OCI-LY7 (cell line): ENCODE data around the gene FGF1.

ENCODE experiments used
- EZH2phosphoT487 ChIP-seq: fragments of 200-600 bp; sonication (generic); IDR thresholded peaks from 2 replicates; pipeline ENCODE4 v1.6.1; 2018; ENCODE audit warnings: low read depth, borderline replicate concordance, mild to moderate bottlenecking, mixed run types, antibody characterized with exemption, low read length, moderate library complexity, mixed read lengths
- TF ChIP-seq, protein P1 (sequence below): fragments of 200-600 bp; sonication (generic); conservative IDR thresholded peaks from 2 replicates; pipeline ENCODE4 v1.5.1; 2014; ENCODE audit warnings: mild to moderate bottlenecking, antibody characterized with exemption, low read length, moderate library complexity, mixed read lengths

DNA sequence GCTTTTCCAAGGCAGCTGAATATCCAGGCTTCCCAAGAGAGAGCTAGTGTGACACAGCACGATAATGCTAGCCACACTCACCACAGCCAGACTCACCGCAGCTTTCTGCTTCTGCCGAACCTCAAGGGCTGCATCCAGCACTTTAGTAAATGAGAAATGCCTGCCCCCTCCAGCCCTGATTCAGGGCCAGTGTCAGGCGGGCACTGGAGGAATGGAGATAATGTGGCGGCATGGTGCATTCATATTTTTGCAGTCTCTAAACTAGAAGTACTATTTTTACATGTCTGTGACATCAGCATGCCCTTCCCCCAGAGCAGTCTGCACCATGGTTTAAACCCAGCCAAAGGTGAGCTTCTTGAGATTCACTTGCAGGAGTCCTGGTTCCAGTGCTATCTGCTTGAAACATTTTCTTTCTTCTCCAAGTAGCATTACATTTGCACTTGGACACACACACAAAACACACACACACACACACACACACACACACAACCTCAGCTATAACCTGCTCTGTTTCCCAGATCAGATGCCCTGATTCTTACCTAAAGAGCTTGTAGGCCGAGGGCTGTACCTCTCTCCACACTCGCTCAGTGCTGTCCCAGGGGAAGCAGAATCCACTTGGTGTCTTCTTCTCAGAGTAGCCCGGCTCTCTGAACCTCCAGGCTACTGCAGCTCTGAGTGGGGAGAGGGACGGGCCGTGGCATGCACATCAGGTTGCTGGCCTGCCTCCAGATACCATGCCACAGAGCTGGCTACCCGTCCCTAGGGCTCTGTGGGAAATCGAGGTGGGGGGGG, at the start of gene FGF1:
- TF ChIP-seq, protein P1, sequence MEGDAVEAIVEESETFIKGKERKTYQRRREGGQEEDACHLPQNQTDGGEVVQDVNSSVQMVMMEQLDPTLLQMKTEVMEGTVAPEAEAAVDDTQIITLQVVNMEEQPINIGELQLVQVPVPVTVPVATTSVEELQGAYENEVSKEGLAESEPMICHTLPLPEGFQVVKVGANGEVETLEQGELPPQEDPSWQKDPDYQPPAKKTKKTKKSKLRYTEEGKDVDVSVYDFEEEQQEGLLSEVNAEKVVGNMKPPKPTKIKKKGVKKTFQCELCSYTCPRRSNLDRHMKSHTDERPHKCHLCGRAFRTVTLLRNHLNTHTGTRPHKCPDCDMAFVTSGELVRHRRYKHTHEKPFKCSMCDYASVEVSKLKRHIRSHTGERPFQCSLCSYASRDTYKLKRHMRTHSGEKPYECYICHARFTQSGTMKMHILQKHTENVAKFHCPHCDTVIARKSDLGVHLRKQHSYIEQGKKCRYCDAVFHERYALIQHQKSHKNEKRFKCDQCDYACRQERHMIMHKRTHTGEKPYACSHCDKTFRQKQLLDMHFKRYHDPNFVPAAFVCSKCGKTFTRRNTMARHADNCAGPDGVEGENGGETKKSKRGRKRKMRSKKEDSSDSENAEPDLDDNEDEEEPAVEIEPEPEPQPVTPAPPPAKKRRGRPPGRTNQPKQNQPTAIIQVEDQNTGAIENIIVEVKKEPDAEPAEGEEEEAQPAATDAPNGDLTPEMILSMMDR = no peak
- TF ChIP-seq EZH2phosphoT487 = no peak
